WTC11 (cell line): ENCODE data around the gene NHSL2.

Experiments used
- CTCF ChIP-seq: fragments of 200-600 bp; IDR thresholded peaks from 2 replicates; pipeline ENCODE4 v1.8.0; 2022; ENCODE audit warnings: antibody characterized with exemption
- NFATC4 ChIP-seq: fragments of 250-450 bp; sonication (Bioruptor Pico); IDR thresholded peaks from 2 replicates; pipeline ENCODE4 v1.9.0; 2021; ENCODE audit warnings: mild to moderate bottlenecking
- NFE2L1 ChIP-seq: sonication (generic); formaldehyde crosslinking; IDR thresholded peaks from 2 replicates; pipeline ENCODE4 v1.8.1; 2023; ENCODE audit warnings: missing genetic modification reagents
- TCF7 ChIP-seq: sonication (generic); formaldehyde crosslinking; IDR thresholded peaks from 2 replicates; pipeline ENCODE4 v1.8.0; 2022; ENCODE audit warnings: mild to moderate bottlenecking, low read depth, missing genetic modification reagents, moderate library complexity
- TEAD1 ChIP-seq: sonication (generic); formaldehyde crosslinking; IDR thresholded peaks from 2 replicates; pipeline ENCODE4 v1.8.0; 2022; ENCODE audit warnings: mild to moderate bottlenecking, missing genetic modification reagents
- TEAD4 ChIP-seq: sonication (generic); formaldehyde crosslinking; IDR thresholded peaks from 2 replicates; pipeline ENCODE4 v1.8.0; 2022; ENCODE audit warnings: mild to moderate bottlenecking, missing genetic modification reagents
- ZBTB21 ChIP-seq: sonication (generic); formaldehyde crosslinking; IDR thresholded peaks from 2 replicates; pipeline ENCODE4 v1.8.1; 2023; ENCODE audit warnings: mild to moderate bottlenecking, missing genetic modification reagents, borderline replicate concordance
- ZNF317 ChIP-seq: sonication (generic); formaldehyde crosslinking; IDR thresholded peaks from 2 replicates; pipeline ENCODE4 v1.8.1; 2023; ENCODE audit warnings: low read depth, mild to moderate bottlenecking, moderate library complexity, missing genetic modification reagents, borderline replicate concordance
- ZNF416 ChIP-seq: fragments of 250-450 bp; sonication (Bioruptor Pico); IDR thresholded peaks from 2 replicates; pipeline ENCODE4 v1.9.0; 2021; ENCODE audit warnings: mild to moderate bottlenecking, inconsistent platforms
- TF ChIP-seq, protein P1 (sequence below): sonication (generic); formaldehyde crosslinking; IDR thresholded peaks from 2 replicates; pipeline ENCODE4 v1.8.1; 2023; ENCODE audit warnings: mild to moderate bottlenecking, missing genetic modification reagents, moderate library complexity
- TF ChIP-seq, protein P2 (sequence below): sonication (generic); formaldehyde crosslinking; IDR thresholded peaks from 2 replicates; pipeline ENCODE4 v1.8.1; 2022; ENCODE audit warnings: mild to moderate bottlenecking, missing genetic modification reagents, moderate library complexity, borderline replicate concordance
- TF ChIP-seq, protein P3 (sequence below): sonication (generic); formaldehyde crosslinking; IDR thresholded peaks from 2 replicates; pipeline ENCODE4 v1.8.1; 2023; ENCODE audit warnings: mild to moderate bottlenecking, missing genetic modification reagents, moderate library complexity
- TF ChIP-seq, protein P4 (sequence below): sonication (generic); formaldehyde crosslinking; IDR thresholded peaks from 2 replicates; pipeline ENCODE4 v1.8.1; 2023; ENCODE audit warnings: mild to moderate bottlenecking, moderate library complexity, missing genetic modification reagents
- TF ChIP-seq, protein P5 (sequence below): fragments of 250-450 bp; sonication (Bioruptor Pico); IDR thresholded peaks from 2 replicates; pipeline ENCODE4 v2.1.2; 2022; ENCODE audit warnings: mild to moderate bottlenecking, moderate library complexity

GRCh38 chrX:72057849-72058248 lies 147.2 kb downstream of the NHSL2 start:
- TF ChIP-seq CTCF (no peak), TEAD1 (CRISPR knock-in tag) (no peak), NFE2L1 (no peak), ZNF416 (CRISPR knock-in tag) (no peak), ZBTB21 (CRISPR knock-in tag) (no peak), TCF7 (no peak), NFATC4 (CRISPR knock-in tag) (no peak), ZNF317 (CRISPR knock-in tag) (no peak), TEAD4 (CRISPR knock-in tag) (no peak)
- TF ChIP-seq, protein P1, sequence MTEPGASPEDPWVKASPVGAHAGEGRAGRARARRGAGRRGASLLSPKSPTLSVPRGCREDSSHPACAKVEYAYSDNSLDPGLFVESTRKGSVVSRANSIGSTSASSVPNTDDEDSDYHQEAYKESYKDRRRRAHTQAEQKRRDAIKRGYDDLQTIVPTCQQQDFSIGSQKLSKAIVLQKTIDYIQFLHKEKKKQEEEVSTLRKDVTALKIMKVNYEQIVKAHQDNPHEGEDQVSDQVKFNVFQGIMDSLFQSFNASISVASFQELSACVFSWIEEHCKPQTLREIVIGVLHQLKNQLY, result no peak
- TF ChIP-seq, protein P2, sequence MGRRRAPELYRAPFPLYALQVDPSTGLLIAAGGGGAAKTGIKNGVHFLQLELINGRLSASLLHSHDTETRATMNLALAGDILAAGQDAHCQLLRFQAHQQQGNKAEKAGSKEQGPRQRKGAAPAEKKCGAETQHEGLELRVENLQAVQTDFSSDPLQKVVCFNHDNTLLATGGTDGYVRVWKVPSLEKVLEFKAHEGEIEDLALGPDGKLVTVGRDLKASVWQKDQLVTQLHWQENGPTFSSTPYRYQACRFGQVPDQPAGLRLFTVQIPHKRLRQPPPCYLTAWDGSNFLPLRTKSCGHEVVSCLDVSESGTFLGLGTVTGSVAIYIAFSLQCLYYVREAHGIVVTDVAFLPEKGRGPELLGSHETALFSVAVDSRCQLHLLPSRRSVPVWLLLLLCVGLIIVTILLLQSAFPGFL (CRISPR knock-in tag), result no peak
- TF ChIP-seq, protein P3, sequence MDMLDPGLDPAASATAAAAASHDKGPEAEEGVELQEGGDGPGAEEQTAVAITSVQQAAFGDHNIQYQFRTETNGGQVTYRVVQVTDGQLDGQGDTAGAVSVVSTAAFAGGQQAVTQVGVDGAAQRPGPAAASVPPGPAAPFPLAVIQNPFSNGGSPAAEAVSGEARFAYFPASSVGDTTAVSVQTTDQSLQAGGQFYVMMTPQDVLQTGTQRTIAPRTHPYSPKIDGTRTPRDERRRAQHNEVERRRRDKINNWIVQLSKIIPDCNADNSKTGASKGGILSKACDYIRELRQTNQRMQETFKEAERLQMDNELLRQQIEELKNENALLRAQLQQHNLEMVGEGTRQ (CRISPR knock-in tag), result no peak
- TF ChIP-seq, protein P4, sequence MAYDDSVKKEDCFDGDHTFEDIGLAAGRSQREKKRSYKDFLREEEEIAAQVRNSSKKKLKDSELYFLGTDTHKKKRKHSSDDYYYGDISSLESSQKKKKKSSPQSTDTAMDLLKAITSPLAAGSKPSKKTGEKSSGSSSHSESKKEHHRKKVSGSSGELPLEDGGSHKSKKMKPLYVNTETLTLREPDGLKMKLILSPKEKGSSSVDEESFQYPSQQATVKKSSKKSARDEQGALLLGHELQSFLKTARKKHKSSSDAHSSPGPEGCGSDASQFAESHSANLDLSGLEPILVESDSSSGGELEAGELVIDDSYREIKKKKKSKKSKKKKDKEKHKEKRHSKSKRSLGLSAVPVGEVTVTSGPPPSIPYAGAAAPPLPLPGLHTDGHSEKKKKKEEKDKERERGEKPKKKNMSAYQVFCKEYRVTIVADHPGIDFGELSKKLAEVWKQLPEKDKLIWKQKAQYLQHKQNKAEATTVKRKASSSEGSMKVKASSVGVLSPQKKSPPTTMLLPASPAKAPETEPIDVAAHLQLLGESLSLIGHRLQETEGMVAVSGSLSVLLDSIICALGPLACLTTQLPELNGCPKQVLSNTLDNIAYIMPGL (CRISPR knock-in tag), result no peak
- TF ChIP-seq, protein P5, sequence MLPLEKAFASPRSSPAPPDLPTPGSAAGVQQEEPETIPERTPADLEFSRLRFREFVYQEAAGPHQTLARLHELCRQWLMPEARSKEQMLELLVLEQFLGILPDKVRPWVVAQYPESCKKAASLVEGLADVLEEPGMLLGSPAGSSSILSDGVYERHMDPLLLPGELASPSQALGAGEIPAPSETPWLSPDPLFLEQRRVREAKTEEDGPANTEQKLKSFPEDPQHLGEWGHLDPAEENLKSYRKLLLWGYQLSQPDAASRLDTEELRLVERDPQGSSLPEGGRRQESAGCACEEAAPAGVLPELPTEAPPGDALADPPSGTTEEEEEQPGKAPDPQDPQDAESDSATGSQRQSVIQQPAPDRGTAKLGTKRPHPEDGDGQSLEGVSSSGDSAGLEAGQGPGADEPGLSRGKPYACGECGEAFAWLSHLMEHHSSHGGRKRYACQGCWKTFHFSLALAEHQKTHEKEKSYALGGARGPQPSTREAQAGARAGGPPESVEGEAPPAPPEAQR (CRISPR knock-in tag), result no peak
